PFSK-1 (cell line): Measurements from ENCODE around the gene DOCK8.

Source experiments
- POLR2AphosphoS5 ChIP-seq: IDR thresholded peaks from 2 replicates; pipeline ENCODE4 v1.6.1; 2012; ENCODE audit warnings: low read depth, mild to moderate bottlenecking, control low read depth, low read length, moderate library complexity
- SIN3A ChIP-seq: IDR thresholded peaks from 2 replicates; pipeline ENCODE4 v1.6.1; 2012; ENCODE audit warnings: mild to moderate bottlenecking, low read length, moderate library complexity, borderline replicate concordance; ENCODE audit not compliant: insufficient read depth
- TAF1 ChIP-seq: IDR thresholded peaks from 2 replicates; pipeline ENCODE4 v1.6.1; 2012; ENCODE audit warnings: low read length, control low read depth, borderline replicate concordance; ENCODE audit not compliant: insufficient read depth

DNA sequence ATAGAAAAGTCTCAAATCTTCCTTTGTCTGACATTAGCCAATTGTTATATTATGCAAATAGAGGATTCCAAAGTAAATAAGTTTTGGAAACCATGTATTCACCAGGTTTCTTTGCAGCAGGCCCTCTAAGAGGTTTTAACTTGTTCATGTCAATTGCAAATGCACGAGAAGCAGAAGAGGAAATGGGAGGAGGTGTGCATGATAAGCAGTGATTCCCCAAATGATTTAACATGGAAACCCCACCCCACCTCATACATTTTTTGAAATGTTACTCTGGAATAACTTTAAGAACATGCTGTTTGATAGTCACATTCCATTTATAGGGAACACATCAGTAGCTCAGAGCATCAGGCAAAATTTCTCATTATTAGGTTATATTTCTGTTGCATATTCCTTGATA lies 190.7 kb downstream of the DOCK8 start:
- no peak for TF ChIP-seq POLR2AphosphoS5
- TF ChIP-seq SIN3A, result no peak
- TF ChIP-seq TAF1, result no peak
